Neutrophil (primary cell): ENCODE data around the gene EFNA5.

ENCODE experiments used
- H3K27ac ChIP-seq: fragments of 200-600 bp; sonication (generic); 2 replicates; pipeline ENCODE4 v1.5.1; 2016; ENCODE audit warnings: mild to moderate bottlenecking, moderate library complexity
- H3K27me3 ChIP-seq: fragments of 200-600 bp; sonication (generic); 2 replicates; pipeline ENCODE4 v1.6.0; 2016; ENCODE audit warnings: mild to moderate bottlenecking
- H3K36me3 ChIP-seq: fragments of 200-600 bp; sonication (generic); 2 replicates; pipeline ENCODE4 v1.5.1; 2017
- H3K4me1 ChIP-seq, 2 experiments: fragments of 200-600 bp in 1 of 2; sonication (generic) in 1 of 2; 1 replicate in 1 of 2; 2 replicates in 1 of 2; pipeline versions ENCODE4 v1.5.1 to v1.6.1; 2013 to 2016; ENCODE audit warnings: low read depth in 1 of 2, low read length in 1 of 2, mild to moderate bottlenecking in 1 of 2, moderate library complexity in 1 of 2; ENCODE audit not compliant: control insufficient read depth in 1 of 2, insufficient read depth in 1 of 2
- H3K4me3 ChIP-seq, 2 experiments: fragments of 200-600 bp in 1 of 2; sonication (generic) in 1 of 2; 1 replicate in 1 of 2; 2 replicates in 1 of 2; pipeline ENCODE4 v1.5.1; 2013 to 2016; ENCODE audit warnings: low read depth in 1 of 2, low read length in 1 of 2, mild to moderate bottlenecking in 1 of 2, moderate library complexity in 1 of 2
- H3K9me3 ChIP-seq: fragments of 200-600 bp; sonication (generic); 2 replicates; pipeline ENCODE4 v1.5.1; 2016
- TF ChIP-seq, protein P1 (sequence below): fragments of 200-600 bp; sonication (generic); IDR thresholded peaks from 2 replicates; pipeline ENCODE4 v1.5.1; 2016; ENCODE audit warnings: antibody characterized with exemption

EFNA5 gene

DNA sequence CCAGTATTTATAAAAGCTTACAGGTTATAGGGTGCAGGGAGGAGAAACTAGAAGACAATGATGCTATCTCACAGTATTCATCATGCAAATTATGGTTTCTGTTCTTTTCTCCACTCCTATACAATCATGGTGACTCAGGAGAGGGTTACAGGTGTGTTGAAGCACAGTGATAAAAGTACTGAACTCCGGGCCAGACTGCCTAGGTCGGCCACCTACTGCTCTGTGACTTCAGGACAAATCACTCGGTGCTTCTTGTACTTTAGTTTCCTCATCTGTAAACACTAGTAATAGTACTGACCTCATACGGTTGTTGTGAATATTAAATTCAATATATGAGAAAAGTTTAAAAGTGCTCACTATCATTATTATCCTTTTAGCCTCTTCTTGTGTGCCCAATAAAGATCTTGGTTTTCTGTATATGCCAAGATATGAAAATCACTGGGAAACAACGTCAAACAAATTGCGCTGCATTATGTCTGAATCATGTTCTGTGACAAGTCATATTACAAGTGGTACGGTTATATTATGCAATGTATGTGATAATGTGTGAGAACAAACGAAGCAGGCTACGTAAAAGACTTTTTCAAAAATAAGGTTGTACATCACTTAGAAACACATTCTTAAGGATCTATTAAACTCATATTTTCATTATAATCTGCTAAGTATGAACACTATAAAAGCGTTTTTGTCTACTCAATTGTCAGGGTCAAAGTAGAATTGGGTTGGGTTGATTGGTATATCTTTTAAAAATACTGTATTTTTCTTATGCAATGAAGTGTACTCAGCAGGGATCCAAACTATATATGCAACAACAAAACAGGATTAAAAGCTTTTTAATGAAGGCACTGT is 153.3 kb downstream of the EFNA5 start:
- no peaks in the 10 kb centered on the region for H3K9me3 ChIP-seq
- TF ChIP-seq, protein P1, sequence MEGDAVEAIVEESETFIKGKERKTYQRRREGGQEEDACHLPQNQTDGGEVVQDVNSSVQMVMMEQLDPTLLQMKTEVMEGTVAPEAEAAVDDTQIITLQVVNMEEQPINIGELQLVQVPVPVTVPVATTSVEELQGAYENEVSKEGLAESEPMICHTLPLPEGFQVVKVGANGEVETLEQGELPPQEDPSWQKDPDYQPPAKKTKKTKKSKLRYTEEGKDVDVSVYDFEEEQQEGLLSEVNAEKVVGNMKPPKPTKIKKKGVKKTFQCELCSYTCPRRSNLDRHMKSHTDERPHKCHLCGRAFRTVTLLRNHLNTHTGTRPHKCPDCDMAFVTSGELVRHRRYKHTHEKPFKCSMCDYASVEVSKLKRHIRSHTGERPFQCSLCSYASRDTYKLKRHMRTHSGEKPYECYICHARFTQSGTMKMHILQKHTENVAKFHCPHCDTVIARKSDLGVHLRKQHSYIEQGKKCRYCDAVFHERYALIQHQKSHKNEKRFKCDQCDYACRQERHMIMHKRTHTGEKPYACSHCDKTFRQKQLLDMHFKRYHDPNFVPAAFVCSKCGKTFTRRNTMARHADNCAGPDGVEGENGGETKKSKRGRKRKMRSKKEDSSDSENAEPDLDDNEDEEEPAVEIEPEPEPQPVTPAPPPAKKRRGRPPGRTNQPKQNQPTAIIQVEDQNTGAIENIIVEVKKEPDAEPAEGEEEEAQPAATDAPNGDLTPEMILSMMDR, result no peak
- no peak overlapping the region for H3K4me3 ChIP-seq
- no peak overlapping the region for H3K27ac ChIP-seq
- H3K27me3 ChIP-seq, result no peaks in the 10 kb centered on the region
- no peaks in the 10 kb centered on the region for H3K36me3 ChIP-seq
- H3K4me1 ChIP-seq, result no peaks in the 10 kb centered on the region

DNA sequence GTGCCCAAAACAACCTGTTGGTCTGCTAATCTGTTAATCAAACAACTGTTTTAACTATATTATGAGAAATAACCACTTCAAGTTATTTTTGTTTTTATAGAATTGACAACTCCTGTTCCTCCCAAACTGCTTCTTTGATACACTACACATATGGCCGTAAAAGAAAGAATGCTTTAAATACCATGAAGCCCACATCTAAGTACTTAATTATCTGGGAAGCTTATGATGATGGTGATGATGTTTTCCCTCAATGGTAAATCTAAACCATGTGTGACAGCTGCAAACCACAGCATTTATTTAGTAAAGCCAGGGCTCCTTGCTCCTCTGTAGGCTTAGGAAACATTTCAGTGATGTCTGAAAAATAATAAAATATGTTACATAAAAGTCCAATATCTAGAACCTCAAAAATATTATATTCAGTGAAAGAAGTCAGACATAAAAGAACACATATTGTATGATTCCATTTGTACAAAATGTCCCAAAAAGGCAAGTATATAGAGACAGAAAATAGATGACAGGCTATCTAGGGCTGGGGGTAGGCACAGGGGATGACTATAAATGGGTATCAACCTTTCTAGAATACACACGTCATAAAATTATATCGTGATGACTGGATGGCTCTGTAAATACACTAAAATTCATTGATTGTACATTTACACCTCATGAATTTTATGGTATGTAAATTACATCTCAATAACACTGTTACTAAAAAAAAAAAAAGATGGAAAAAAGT is 154.1 kb downstream of the EFNA5 start:
- no peaks in the 10 kb centered on the region for H3K4me1 ChIP-seq
- no peak overlapping the region for H3K4me3 ChIP-seq
- no peaks in the 10 kb centered on the region for H3K9me3 ChIP-seq
- TF ChIP-seq, protein P1, result no peak
- H3K27ac ChIP-seq, result no peak overlapping the region
- H3K27me3 ChIP-seq, result no peaks in the 10 kb centered on the region
- no peaks in the 10 kb centered on the region for H3K36me3 ChIP-seq

DNA sequence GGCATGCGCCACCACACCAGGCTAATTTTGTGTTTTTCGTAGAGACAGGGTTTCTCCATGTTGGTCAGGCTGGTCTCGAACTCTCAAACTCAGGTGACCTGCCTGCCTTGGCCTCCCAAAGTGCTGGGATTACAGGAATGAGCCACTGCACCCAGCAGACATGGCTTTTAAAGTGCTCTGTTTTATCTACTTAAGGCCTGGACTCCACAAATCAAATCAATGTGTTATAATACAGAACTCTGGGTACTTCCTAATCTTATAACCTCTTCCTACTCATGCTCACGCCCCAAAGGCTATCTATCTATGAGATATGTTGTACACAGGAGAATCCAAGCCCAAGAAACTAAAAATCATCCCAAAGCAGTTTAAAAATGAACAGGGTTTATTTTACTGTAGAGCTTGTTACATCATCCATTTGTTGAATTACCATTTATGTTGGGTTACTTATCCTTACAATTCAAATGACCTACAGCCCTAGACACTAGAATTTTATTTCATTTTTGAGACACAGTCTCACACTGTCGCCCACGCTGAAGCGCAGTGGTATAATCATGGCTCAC is 155.1 kb downstream of the EFNA5 start:
- no peaks in the 10 kb centered on the region for H3K36me3 ChIP-seq
- H3K4me3 ChIP-seq, result no peak overlapping the region
- H3K4me1 ChIP-seq, result no peaks in the 10 kb centered on the region
- H3K27ac ChIP-seq, result no peak overlapping the region
- H3K27me3 ChIP-seq, result no peaks in the 10 kb centered on the region
- TF ChIP-seq, protein P1, result no peak
- no peaks in the 10 kb centered on the region for H3K9me3 ChIP-seq

DNA sequence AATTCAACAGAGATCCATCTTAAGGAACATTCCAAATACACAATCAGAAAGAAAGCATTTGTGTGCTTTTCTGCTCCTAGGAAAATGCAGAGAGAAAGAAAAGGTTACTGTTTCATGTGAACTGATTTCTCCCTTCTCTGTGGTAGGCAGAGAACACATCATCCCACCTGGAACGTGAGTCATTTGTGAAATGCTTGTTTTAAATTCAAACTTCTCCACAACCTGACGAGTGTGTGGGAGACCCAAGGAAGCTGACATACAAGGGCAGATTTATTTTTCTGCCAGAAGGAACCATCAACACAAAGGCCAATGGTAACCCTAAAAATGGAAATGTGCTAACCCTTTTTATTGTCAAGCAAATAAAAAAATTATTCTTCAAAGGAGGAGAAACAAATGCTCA is 156.4 kb downstream of the EFNA5 start:
- Histone ChIP-seq H3K9me3 (no peaks in the 10 kb centered on the region), H3K4me3 (no peak overlapping the region), H3K27me3 (no peaks in the 10 kb centered on the region), H3K4me1 (no peaks in the 10 kb centered on the region), H3K36me3 (no peaks in the 10 kb centered on the region), H3K27ac (no peak overlapping the region)
- TF ChIP-seq, protein P1, result no peak

DNA sequence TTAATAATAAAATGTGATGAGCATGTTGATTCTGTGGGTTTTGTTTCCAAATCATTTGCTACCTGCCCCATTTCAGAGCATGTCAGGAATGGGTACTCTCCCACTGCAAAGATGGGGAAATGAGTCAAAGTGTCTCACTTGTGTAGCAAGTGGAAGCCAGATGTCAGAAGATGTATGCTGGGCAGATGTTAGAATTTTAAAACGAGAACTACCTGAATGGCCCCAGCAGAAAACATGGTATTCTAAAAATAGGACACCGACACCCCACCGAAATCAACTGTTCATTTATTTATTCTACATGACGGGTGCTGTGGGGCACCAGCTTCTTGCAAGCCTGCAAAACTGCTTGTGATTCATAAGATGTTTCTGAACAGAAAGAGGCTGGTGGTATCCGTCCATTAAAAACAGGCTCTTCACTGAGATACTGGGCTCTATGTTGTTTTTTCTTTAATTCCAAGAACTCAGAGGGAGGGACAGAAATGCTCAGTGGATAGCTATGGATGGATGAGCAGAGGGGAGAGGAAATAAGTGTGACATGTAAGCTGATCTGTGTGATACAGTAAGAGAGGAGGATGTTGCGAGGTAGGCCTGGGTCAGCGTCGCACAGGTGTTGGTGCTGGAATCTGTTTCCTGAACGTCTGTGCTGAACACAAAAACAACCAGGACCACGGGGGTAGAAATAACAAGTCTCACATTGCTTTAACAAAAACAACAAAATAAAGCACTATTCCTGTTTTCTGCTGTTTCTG is 157.2 kb downstream of the EFNA5 start:
- Histone ChIP-seq H3K27me3 (no peaks in the 10 kb centered on the region), H3K36me3 (no peaks in the 10 kb centered on the region), H3K9me3 (no peaks in the 10 kb centered on the region), H3K4me3 (no peak overlapping the region), H3K4me1 (no peaks in the 10 kb centered on the region), H3K27ac (no peak overlapping the region)
- TF ChIP-seq, protein P1, result no peak
